HUES64 (cell line): ENCODE measurements around the gene EML6.

Experiments
- H3K27ac ChIP-seq: 2 replicates; pipeline ENCODE4 v1.7.0; 2013; ENCODE audit warnings: low read depth, low read length, inconsistent platforms
- H3K27me3 ChIP-seq: 2 replicates; pipeline ENCODE4 v1.6.1; 2013; ENCODE audit warnings: mild to moderate bottlenecking, low read length; ENCODE audit not compliant: insufficient read depth
- H3K36me3 ChIP-seq: 2 replicates; pipeline ENCODE4 v1.6.1; 2013; ENCODE audit warnings: mild to moderate bottlenecking, low read length; ENCODE audit not compliant: insufficient read depth
- H3K4me1 ChIP-seq: 2 replicates; pipeline ENCODE4 v1.6.1; 2013; ENCODE audit warnings: mild to moderate bottlenecking, low read length, moderate library complexity; ENCODE audit not compliant: insufficient read depth
- H3K4me3 ChIP-seq: 2 replicates; pipeline ENCODE4 v1.5.1; 2013; ENCODE audit warnings: mild to moderate bottlenecking, low read length, moderate library complexity
- H3K9ac ChIP-seq: 2 replicates; pipeline ENCODE4 v1.6.1; 2013; ENCODE audit warnings: mild to moderate bottlenecking, low read depth, low read length
- H3K9me3 ChIP-seq: 2 replicates; pipeline ENCODE4 v1.6.1; 2013; ENCODE audit warnings: low read depth, low read length; ENCODE audit not compliant: insufficient read depth
- WGBS: fragments of 150-250, 120-280 bp; methylation state at CpG from one replicate; pipeline ENCODE4 v1.1.7; 2013; ENCODE audit warnings: missing lambda C conversion rate; 5-methylcytosine and 5-hydroxymethylcytosine counted together

EML6 gene

GRCh38 chr2:54967759-54968365, 244.4 kb downstream of the EML6 start:
- no peaks in the 10 kb centered on the region for H3K9me3 ChIP-seq
- peaks cover 26% of the 10 kb centered on the region for H3K36me3 ChIP-seq
- no peaks in the 10 kb centered on the region for H3K4me1 ChIP-seq
- H3K27me3 ChIP-seq: no peaks in the 10 kb centered on the region
- no peak overlapping the region for H3K9ac ChIP-seq
- H3K27ac ChIP-seq: no peak overlapping the region; the same call in 1 of the 2 replicates
- H3K4me3 ChIP-seq: no peak overlapping the region
- WGBS: 91% methylated on average over 18 of the region's 18 CpGs

GRCh38 chr2:54968561-54969218, 245.2 kb downstream of the EML6 start:
- H3K27ac ChIP-seq: no peak overlapping the region
- 95% methylated on average over 10 of the region's 10 CpGs for WGBS
- no peaks in the 10 kb centered on the region for H3K9me3 ChIP-seq
- peaks cover 34% of the 10 kb centered on the region for H3K36me3 ChIP-seq
- H3K9ac ChIP-seq: no peak overlapping the region
- no peaks in the 10 kb centered on the region for H3K4me1 ChIP-seq
- H3K4me3 ChIP-seq: no peak overlapping the region
- no peaks in the 10 kb centered on the region for H3K27me3 ChIP-seq

- Histone ChIP-seq H3K27ac (no peak overlapping the region), H3K9ac (no peak overlapping the region), H3K4me3 (no peak overlapping the region), H3K9me3 (no peaks in the 10 kb centered on the region), H3K4me1 (no peaks in the 10 kb centered on the region), H3K36me3 (peaks cover 39% of the 10 kb centered on the region), H3K27me3 (no peaks in the 10 kb centered on the region)
- WGBS: 79% methylated on average over 4 of the region's 4 CpGs
Measured at GRCh38 chr2:54969295-54969939, 246.0 kb downstream of the EML6 start.

- no peak overlapping the region for H3K4me3 ChIP-seq
- H3K36me3 ChIP-seq: peaks cover 43% of the 10 kb centered on the region
- H3K27ac ChIP-seq: no peak overlapping the region
- H3K4me1 ChIP-seq: no peaks in the 10 kb centered on the region
- 97% methylated on average over 7 of the region's 7 CpGs for WGBS
- no peaks in the 10 kb centered on the region for H3K27me3 ChIP-seq
- no peaks in the 10 kb centered on the region for H3K9me3 ChIP-seq
- no peak overlapping the region for H3K9ac ChIP-seq
Measured at GRCh38 chr2:54969940-54970338, 246.5 kb downstream of the EML6 start.

- Histone ChIP-seq H3K27ac (no peak overlapping the region), H3K9ac (no peak overlapping the region), H3K4me3 (no peak overlapping the region), H3K27me3 (no peaks in the 10 kb centered on the region), H3K9me3 (no peaks in the 10 kb centered on the region), H3K4me1 (no peaks in the 10 kb centered on the region), H3K36me3 (peaks cover 70% of the 10 kb centered on the region)
- WGBS: 98% methylated on average over 2 of the region's 2 CpGs
Measured at GRCh38 chr2:54975175-54975574, 251.7 kb downstream of the EML6 start.

- 94% methylated on average over 4 of the region's 4 CpGs for WGBS
Measured at GRCh38 chr2:54975598-54976492, 252.4 kb downstream of the EML6 start.

GRCh38 chr2:54977149-54977548, 253.7 kb downstream of the EML6 start:
- Histone ChIP-seq H3K4me3 (no peak overlapping the region), H3K27me3 (no peaks in the 10 kb centered on the region), H3K27ac (no peak overlapping the region), H3K9ac (no peak overlapping the region), H3K4me1 (peaks cover 6% of the 10 kb centered on the region; the same call in 1 of the 2 replicates), H3K9me3 (no peaks in the 10 kb centered on the region), H3K36me3 (peaks cover 69% of the 10 kb centered on the region)
- WGBS: 100% methylated on average over 2 of the region's 2 CpGs

More at GRCh38 chr2:54975598-54976492, 252.4 kb downstream of the EML6 start:
- Histone ChIP-seq H3K9ac (no peak overlapping the region), H3K36me3 (peaks cover 69% of the 10 kb centered on the region), H3K27me3 (no peaks in the 10 kb centered on the region), H3K27ac (no peak overlapping the region), H3K4me1 (0 out of 2 replicates have a peak, but pooled peaks cover 3% of the 10 kb centered on the region), H3K4me3 (no peak overlapping the region), H3K9me3 (no peaks in the 10 kb centered on the region)

- Histone ChIP-seq H3K9me3 (no peaks in the 10 kb centered on the region), H3K27me3 (no peaks in the 10 kb centered on the region), H3K4me1 (peaks cover 6% of the 10 kb centered on the region; the same call in 1 of the 2 replicates), H3K9ac (no peak overlapping the region), H3K27ac (no peak overlapping the region), H3K4me3 (no peak overlapping the region), H3K36me3 (peaks cover 71% of the 10 kb centered on the region)
- WGBS: 93% methylated on average over 3 of the region's 4 CpGs
Measured at GRCh38 chr2:54979321-54980044, 256.0 kb downstream of the EML6 start.

GRCh38 chr2:54981385-54981784, 257.9 kb downstream of the EML6 start:
- Histone ChIP-seq H3K27ac (no peak overlapping the region), H3K9ac (no peak overlapping the region), H3K4me1 (peaks cover 10% of the 10 kb centered on the region; the same call in 1 of the 2 replicates), H3K9me3 (no peaks in the 10 kb centered on the region), H3K27me3 (no peaks in the 10 kb centered on the region), H3K4me3 (no peak overlapping the region), H3K36me3 (peaks cover 74% of the 10 kb centered on the region)
- 96% methylated on average over 2 of the region's 2 CpGs for WGBS

GRCh38 chr2:54983345-54984220, 260.1 kb downstream of the EML6 start:
- Histone ChIP-seq H3K4me1 (peaks cover 11% of the 10 kb centered on the region), H3K27ac (no peak overlapping the region), H3K36me3 (peaks cover 77% of the 10 kb centered on the region), H3K27me3 (no peaks in the 10 kb centered on the region), H3K4me3 (no peak overlapping the region), H3K9ac (no peak overlapping the region), H3K9me3 (no peaks in the 10 kb centered on the region)
- WGBS: 61% methylated on average over 3 of the region's 3 CpGs
